Measurements from ENCODE around the gene TFAM.

GRCh38 chr10:58394471-58394870, 9.3 kb downstream of the TFAM start:
- TF ChIP-seq CTCF (IDR thresholded peaks at IDR 0.05) (no peak), POLR2A (IDR thresholded peaks at IDR 0.05) (no peak)
